Upper lobe of left lung (tissue), 4 donors: ENCODE results near the gene CASP10.

ENCODE experiments used
- EP300 ChIP-seq, 4 donors: sonication (generic); formaldehyde crosslinking; IDR thresholded peaks; one replicate each; pipeline ENCODE4 v1.5.1; 2017; ENCODE audit warnings: antibody characterized with exemption in 4 of 4, control low read depth in 2 of 4
- TF ChIP-seq, protein P1 (sequence below), 6 experiments: fragments of 450-650 bp in 4 of 6; fragments of 200-600 bp in 2 of 6; sonication (generic) in 2 of 6; IDR thresholded peaks; one replicate each; pipeline ENCODE4 v1.5.1; 2016 to 2019; ENCODE audit warnings: antibody characterized with exemption in 6 of 6

DNA sequence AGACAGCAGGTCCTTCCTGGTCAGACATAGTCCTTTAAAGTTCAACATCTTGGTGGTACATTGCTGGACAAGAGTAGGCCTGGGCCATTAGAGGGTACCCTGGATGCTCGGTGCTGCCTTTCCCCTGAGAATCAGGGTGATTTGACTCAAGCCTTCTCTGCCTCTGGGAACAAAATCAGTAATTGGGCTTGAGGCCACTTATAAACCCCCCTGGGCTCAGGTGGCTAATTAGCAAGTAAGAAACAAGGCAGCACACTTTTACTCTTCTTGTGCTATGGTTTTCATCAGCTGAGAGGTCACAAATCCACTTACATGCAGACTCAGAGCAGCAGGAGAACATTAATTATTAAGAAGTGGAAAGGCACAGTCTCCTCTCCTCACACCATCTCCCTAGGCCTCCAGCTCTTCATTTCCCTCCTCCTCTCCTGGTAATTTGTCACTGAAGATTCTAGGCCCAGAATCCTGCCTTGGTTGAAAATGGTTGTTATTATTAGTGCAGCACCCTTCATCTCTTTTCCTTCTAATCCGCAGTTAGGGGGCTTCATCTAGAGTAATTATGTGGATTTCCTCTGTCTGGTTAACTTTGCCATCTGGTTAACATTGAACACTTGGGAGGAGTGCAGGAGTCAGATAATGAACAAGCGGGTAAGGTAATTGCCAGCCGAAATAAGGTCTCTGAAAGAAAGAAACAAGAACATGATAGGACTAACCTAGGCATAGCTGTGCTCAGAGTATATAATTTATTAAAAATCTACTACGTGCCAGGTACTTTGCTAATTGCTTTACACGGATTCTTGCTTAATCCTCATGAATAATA lies 29.7 kb upstream of the CASP10 start:
- TF ChIP-seq, protein P1, sequence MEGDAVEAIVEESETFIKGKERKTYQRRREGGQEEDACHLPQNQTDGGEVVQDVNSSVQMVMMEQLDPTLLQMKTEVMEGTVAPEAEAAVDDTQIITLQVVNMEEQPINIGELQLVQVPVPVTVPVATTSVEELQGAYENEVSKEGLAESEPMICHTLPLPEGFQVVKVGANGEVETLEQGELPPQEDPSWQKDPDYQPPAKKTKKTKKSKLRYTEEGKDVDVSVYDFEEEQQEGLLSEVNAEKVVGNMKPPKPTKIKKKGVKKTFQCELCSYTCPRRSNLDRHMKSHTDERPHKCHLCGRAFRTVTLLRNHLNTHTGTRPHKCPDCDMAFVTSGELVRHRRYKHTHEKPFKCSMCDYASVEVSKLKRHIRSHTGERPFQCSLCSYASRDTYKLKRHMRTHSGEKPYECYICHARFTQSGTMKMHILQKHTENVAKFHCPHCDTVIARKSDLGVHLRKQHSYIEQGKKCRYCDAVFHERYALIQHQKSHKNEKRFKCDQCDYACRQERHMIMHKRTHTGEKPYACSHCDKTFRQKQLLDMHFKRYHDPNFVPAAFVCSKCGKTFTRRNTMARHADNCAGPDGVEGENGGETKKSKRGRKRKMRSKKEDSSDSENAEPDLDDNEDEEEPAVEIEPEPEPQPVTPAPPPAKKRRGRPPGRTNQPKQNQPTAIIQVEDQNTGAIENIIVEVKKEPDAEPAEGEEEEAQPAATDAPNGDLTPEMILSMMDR (IDR thresholded peaks at IDR 0.05) = no peak
- TF ChIP-seq EP300 (IDR thresholded peaks at IDR 0.05) = no peak
